ENCODE data around the gene GTF2IRD1.

- no peak for TF ChIP-seq SIN3A (IDR thresholded peaks at IDR 0.05; ENCODE audit: borderline replicate concordance, insufficient read depth, low read length)
- no peak for TF ChIP-seq REST (IDR thresholded peaks at IDR 0.05; ENCODE audit: insufficient read depth in 1 of 2, low read depth in 2 of 2, low read length in 2 of 2)
Observed at GRCh38 chr7:74511345-74511744, 57.6 kb downstream of the GTF2IRD1 start.

All from PFSK-1 (cell line).